KOPT-K1 (cell line): ENCODE data around the gene THOP1.

Experiments used
- H3K27ac ChIP-seq: fragments of 200-600 bp; sonication (generic); 2 replicates; pipeline ENCODE4 v1.5.1; 2016; ENCODE audit warnings: antibody characterized with exemption, mild to moderate bottlenecking, low read depth, low read length; ENCODE audit not compliant: poor library complexity, severe bottlenecking
- H3K36me3 ChIP-seq: fragments of 200-600 bp; sonication (generic); 2 replicates; pipeline ENCODE4 v1.5.1; 2017; ENCODE audit warnings: antibody characterized with exemption, mild to moderate bottlenecking, low read length, moderate library complexity; ENCODE audit not compliant: insufficient read depth
- H3K9me3 ChIP-seq: fragments of 200-600 bp; sonication (generic); 2 replicates; pipeline ENCODE4 v1.5.1; 2017; ENCODE audit warnings: antibody characterized with exemption, low read length, mild to moderate bottlenecking; ENCODE audit not compliant: insufficient read depth, poor library complexity, severe bottlenecking

THOP1 gene

DNA sequence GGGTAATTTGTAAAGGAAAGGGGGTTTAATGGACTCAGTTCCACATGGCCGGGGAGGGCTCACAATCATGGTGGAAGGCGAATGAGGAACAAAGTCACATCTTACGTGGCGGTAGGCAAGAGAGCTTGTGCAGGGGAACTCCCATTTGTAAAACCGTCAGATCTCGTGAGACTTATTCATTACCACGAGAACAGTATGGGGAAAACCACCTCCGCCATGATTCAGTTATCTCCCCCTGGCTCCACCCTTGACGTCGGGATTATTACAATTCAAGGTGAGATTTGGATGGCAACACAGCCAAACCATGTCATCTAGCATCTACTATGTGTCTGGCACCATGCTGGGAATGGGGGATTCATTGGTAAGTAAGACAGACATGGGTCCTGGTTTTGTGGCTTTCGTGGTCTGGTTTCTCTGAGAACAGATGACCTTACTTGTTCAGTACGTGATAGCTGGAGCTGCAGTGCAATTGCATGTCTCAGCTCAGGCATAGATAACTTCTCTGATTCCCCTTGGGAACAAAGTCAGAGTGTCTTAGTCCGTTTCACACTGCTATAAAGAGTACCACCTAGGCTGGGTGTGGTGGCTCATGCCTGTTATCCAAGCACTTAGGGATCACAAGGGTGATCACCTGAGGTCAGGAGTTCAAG, 42.7 kb downstream of the THOP1 start:
- Histone ChIP-seq H3K9me3 (peaks cover 41% of the 10 kb centered on the region), H3K27ac (no peak overlapping the region), H3K36me3 (peaks cover 13% of the 10 kb centered on the region; the same call in 1 of the 2 replicates)

DNA sequence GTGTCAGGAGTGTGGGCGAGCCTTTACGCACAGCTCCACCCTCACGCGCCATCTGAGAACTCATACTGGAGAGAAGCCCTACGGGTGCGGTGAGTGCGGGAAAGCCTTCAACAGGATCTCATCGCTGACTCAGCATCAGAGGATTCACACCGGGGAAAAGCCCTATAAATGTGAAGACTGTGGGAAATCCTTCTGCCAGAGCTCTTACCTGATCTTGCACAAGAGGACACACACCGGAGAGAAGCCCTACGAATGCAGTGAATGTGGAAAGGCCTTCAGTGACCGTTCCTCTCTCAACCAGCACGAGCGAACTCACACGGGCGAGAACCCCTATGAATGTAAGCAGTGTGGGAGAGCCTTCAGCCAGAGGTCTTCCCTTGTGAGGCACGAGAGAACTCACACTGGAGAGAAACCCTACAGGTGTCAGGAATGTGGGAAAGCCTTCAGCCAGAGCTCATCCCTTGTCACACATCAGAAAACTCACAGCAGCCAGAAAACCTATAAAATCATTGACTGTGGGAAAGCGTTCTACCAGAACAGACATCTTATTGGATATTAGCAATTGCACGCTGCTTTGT, 49.1 kb downstream of the THOP1 start:
- H3K9me3 ChIP-seq, result peaks cover 90% of the 10 kb centered on the region
- peaks cover 24% of the 10 kb centered on the region for H3K36me3 ChIP-seq
- no peak overlapping the region for H3K27ac ChIP-seq

DNA sequence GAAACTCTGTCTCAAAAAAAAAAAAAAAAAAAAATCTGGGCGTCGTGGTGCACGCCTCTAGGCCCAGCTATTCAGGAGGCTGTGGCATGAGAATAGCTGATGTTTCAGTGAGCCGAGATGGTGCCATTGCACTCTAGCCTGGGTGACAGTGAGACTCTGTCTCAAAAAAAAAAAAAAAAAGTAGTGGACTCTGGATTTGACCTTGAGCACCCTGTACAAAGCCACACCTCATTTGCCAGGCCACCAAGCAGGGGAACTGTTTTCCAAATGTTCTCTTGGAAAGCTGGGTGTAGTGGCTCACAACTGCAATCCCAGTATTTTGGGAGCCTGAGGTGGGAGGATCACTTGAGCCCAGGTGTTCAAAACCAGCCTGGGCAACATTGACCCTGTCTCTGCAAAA, 52.1 kb downstream of the THOP1 start:
- Histone ChIP-seq H3K36me3 (peaks cover 23% of the 10 kb centered on the region), H3K27ac (no peak overlapping the region), H3K9me3 (peaks cover 85% of the 10 kb centered on the region)

DNA sequence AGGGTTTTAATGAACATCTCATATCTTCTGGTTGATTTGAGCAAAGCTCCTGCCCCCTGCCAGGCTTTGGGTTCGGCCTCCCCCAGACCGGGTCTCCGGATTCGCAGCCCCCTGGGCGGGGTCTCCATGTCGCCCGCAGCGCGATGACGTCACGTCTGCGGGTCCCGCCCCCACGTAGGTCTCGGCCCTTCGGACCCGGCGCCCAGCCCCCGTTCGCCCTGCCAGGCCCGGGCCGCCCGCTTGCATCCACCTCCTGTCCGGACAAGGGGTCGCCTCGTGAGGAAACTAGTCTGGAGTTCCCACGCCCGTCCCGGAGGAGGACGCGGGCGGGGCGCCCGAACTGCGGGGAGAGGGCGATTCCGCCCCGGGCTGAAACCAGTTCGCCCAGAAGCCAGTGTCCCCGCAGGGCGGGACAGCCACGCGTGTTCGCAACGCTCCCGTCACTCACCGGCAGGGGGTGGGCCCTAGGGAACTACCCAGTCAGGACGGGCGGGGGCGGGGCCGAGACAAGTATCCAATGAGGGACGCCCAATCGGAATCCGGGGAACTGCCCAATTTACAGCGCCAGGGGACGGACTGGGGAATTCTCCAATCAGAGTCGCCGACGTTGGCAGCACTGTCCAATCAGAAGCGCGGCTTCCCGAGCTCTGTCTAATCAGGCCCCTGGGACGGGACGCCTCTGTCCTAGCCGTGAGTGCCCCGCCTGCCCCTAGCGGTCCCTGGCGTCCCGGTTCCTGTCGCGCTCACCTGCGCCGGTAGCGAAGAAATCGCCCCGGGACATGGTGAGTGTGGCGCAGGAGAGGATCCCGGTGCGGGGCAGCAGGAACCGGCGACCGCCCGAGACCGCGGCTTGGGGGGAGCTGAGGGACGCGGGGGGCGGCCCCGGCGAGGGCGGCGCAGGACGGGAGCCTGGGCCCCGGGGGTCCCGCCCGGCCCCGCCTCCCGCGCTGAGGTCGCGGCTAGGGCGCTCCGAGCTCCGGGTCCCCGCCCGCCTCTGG, 55.8 kb downstream of the THOP1 start, which contains the start of gene ZNF555:
TSS of gene ZNF555 (plus strand) at position 682 of the 998 bp plus-strand sequence. CDS start at position 780, 98 bp downstream.
- Histone ChIP-seq H3K9me3 (peaks cover 48% of the 10 kb centered on the region), H3K36me3 (no peaks in the 10 kb centered on the region), H3K27ac (peak within 1 kb of the TSS; percentile 62)

DNA sequence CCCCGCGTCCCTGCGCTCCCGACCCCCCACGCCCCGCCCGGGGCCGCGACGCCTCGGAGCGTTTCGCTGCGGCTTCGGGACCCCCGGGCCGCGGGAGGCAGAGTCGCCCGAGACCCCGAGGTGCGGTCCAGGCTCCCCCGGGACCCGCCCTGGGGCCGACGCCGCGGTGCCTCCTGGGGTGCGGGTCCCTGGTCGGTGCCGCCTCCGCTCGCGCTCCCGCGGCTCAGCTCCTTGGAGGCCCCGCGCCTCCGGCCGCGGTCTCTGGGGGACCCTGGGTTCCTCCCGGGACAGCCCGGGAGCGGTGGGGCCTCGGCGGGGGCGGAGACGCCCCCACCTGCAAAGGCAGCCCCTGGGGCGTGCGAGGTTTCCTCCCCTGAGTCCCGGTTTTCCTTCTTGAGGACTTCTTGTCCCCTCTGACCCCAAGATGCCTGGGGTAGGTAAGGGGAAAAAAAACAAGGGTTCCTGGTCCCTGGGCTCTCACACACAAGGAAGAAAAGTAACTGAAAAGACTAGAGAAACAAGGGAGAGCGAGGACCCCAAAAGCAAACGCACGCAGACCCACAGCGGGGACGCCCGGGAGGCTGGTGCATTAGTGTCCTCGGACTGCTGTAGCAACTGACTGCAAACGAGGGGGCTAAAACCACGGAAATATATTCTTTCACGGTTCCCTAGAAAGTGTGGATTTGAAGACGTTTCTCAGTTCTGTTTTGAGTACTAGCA, 56.7 kb downstream of the THOP1 start:
- Histone ChIP-seq H3K27ac (peak overlapping the region; percentile 62), H3K9me3 (peaks cover 39% of the 10 kb centered on the region), H3K36me3 (no peaks in the 10 kb centered on the region)

DNA sequence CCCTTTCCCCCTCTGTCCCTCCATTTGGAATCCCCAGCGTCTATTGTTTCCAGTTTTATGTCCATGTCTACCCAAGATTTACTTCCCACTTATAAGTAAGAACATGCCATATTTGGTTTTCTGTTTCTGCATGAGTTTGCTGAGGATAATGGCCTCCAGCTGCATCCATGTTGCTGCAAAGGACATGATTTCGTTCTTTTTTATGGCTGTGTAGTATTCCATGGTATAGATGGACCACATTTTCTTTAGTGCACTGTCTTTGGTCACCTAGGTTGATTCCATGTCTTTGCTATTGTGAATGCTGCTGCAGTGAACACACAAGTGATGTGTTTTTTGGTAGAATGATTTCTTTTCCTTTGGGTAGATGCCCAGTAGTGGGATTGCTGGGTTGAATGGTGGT, 59.8 kb downstream of the THOP1 start:
- H3K9me3 ChIP-seq, result peaks cover 25% of the 10 kb centered on the region
- no peaks in the 10 kb centered on the region for H3K36me3 ChIP-seq
- no peak overlapping the region for H3K27ac ChIP-seq

DNA sequence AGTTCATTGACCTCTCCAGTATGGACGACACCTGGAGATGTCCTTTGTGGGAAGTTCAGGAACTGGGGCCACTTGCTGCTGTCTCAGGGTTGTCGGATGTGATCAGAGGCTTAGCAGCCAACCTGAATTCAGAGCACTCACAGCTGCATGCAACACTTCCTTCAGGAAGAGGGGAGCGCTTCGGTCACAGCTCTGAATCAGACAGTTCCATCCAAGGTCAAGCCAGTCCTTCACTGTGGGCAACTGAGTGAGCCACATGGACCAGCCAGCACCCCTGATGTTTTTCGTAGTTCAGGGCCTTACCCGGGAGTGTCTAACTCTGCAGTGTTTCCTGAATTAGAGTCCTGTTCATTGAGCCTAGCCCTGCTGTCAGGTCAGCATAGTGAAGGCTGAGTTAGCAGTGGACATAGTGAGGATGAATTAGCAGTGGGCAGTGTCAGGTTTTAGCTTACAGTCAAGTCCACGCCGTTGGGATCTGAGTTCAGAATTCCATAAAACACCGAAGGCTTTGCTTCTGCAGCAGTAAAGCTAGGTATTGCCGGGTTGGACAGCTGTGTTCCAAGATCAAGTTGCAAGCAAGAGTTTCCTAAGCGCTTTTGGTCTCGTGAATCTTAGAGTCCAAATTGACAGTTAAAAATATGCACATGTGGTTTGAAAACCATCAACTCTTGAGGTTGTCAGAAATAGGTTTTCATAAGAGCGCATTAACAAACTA, 61.0 kb downstream of the THOP1 start:
- Histone ChIP-seq H3K9me3 (peaks cover 26% of the 10 kb centered on the region), H3K27ac (peak overlapping the region; percentile 6), H3K36me3 (peaks cover 10% of the 10 kb centered on the region)

DNA sequence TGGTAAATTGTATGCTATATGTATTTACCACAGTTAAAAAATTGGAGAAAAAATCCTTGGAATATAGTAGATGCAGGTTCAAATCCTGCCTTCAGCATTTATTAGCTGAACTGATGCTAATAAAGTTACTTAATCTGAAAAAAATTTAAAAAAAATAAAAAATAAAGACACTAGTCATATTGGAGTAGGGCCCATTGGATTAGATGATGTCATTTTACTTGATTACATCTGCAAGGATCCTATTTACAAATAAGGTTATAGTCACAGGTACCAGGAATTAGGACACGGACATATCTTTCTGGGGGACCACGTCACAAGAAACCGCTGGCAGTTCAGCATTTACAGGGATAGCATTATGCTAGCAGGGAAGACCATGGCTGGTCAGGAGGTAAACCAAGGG, 62.2 kb downstream of the THOP1 start:
- peaks cover 22% of the 10 kb centered on the region for H3K36me3 ChIP-seq
- H3K9me3 ChIP-seq, result peaks cover 32% of the 10 kb centered on the region

DNA sequence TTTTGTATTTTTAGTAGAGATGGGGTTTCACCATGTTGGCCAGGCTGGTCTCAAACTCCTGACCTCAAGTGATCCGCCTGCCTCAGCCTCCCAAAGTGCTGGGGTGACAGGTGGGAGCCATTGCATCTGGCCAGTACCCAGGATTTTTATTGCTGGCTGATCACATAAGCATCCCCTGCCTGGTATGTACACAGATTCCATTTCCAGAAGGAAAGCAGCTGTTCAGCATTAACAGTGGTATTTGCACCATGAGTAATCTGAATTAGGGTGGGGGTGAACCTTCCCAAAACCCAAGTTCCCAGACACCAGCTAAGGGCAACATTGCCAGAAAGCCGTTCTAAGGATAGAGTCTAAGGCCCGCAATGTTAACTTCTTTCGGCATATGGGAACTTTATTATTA, 63.3 kb downstream of the THOP1 start:
- H3K27ac ChIP-seq, result no peak overlapping the region
- peaks cover 43% of the 10 kb centered on the region for H3K9me3 ChIP-seq
- peaks cover 33% of the 10 kb centered on the region for H3K36me3 ChIP-seq

More for the DNA sequence above, 62.2 kb downstream of the THOP1 start:
- no peak overlapping the region for H3K27ac ChIP-seq

DNA sequence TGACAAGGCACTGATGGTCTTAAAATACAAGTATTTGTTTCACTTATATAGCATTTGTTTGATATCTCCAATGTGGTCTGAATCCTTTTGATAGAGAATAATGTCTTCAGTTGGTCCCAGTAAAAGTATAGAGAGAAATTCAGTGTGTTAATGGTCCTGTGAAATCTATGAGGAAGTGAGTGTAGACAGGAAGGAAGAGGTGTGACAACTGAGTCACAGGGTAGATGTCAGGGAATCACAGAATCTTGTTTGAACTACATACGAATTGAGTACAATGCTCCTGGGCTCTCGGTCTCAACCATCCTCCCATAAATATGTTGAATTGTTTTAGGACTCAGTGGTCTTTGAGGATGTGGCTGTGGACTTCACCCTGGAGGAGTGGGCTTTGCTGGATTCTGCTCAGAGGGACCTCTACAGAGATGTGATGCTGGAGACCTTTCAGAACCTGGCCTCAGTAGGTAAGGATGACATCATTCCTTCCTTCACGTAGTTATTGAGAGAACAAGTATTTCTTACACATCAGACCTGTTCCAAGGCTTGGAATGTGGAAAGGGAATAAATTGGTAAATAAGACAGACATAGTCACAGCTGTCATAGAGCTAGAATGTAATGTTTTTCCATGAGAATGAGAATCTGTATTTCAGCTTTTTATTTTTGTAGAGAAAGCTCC, 65.1 kb downstream of the THOP1 start:
- peaks cover 61% of the 10 kb centered on the region for H3K9me3 ChIP-seq
- no peak overlapping the region for H3K27ac ChIP-seq
- H3K36me3 ChIP-seq, result peaks cover 44% of the 10 kb centered on the region

DNA sequence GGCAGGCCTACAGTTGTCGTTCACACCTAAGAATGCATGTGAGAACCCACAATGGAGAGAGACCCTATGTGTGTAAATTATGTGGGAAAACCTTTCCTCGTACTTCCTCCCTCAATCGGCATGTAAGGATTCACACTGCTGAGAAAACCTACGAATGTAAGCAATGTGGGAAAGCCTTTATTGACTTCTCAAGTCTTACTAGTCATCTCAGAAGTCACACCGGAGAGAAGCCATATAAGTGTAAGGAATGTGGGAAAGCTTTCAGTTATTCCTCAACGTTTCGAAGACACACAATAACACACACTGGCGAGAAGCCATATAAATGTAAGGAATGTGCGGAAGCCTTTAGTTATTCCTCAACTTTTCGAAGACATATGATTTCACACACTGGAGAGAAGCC, 67.3 kb downstream of the THOP1 start:
- Histone ChIP-seq H3K9me3 (peaks cover 69% of the 10 kb centered on the region), H3K36me3 (peaks cover 44% of the 10 kb centered on the region), H3K27ac (no peak overlapping the region)

DNA sequence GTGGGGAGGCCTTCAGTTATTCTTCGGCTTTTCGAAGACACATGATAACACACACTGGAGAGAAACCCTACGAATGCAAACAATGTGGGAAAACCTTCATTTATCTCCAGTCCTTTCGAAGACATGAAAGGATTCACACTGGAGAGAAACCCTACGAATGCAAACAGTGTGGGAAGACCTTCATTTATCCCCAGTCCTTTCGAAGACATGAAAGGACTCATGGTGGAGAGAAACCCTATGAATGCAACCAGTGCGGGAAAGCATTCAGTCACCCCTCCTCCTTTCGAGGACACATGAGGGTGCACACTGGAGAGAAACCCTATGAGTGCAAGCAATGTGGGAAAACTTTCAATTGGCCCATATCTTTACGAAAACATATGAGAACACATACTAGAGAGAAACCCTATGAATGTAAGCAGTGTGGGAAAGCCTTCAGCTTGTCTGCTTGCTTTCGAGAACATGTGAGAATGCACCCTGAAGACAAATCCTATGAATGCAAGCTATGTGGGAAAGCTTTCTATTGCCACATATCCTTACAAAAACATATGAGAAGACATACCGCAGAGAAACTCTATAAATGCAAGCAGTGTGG, 67.8 kb downstream of the THOP1 start:
- H3K27ac ChIP-seq, result no peak overlapping the region
- peaks cover 71% of the 10 kb centered on the region for H3K9me3 ChIP-seq
- peaks cover 44% of the 10 kb centered on the region for H3K36me3 ChIP-seq

DNA sequence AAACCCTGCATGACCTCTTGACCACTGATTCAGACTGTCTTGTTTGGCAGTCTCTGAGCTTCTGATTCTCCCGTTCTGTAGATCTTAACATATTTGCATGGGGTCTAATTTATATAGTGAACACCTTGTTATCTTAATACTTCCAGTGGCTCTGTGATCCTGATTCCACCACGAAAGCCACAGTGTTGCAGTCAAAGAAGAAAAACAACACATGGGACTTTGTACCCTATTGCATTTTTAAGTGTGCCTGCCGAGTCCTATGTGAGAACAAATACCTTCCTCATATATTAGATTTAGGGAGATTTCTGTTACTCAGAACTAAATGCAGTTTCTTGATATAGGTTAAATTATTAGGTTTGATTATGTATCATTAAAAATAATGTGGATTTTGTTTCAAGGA, 69.5 kb downstream of the THOP1 start:
- Histone ChIP-seq H3K9me3 (peaks cover 78% of the 10 kb centered on the region), H3K36me3 (peaks cover 44% of the 10 kb centered on the region), H3K27ac (no peak overlapping the region)
